ENCODE data around the gene AQP12B. TPM values are rescaled to one million over a fixed set of nuclear protein-coding genes. Genes with fewer than 3 reads are reported as not detected.

AQP12B gene
- polyA plus RNA-seq, 1 donor, result 1.1 TPM

DNA sequence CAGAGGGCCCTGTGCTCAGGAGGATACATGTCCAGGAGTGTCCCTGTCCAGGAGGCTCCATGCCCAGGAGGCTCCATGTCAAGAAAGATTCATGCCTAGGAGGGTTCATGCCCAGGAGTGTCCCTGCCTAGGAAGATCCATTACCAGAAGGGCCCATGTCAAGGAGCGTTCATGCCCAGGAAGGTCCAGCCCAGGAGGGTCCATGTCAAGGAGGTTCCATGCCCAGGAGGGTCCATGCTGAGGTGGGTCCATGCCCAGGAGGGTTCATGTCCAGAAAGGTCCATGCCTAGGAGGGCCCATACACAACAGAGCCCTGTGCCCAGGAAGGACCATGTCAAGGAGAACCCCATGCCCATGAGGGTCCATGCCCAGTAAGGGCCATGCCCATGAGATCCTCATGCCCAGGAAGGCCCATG is 50.4 kb downstream of the AQP12B start:
- DNase-seq (ENCODE audit: low read depth), result no peak

DNA sequence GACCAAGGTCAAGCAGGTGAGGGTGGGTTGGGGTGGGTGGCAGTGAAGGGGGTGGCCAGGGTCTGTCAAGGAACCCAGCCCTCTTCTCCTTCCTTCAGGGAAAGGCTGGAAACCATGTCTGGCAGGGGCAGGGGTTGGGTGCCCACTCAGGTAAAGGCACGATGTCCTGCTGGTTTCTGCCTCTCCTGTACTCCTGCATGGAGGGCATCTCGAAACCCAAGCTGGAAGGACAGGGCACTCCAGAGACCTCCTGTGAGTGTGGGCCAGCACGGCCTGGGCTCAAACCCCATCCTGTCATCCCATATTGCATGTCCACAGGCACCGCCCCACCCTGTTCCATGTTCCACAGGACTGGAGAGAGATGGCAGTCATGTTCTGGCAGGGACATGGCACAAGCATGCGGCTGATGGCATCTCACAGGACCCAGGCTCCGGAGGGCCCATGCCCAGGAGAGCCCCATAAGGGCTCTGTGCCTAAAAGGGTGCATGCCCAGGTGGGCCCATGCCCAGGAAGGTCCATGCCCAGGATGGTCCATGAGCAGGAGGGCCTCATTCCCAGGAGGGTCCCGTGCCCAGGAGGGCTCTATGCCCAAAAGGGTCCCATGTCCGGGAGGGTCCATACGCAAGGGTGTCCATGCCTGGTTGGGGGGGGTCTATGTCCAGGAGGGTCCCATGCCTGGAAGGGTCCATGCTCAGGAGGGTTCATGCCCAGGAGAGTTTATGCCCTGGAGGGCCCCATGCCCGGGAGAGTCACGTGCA is 51.0 kb downstream of the AQP12B start:
- no peak for DNase-seq (ENCODE audit: low read depth)

DNA sequence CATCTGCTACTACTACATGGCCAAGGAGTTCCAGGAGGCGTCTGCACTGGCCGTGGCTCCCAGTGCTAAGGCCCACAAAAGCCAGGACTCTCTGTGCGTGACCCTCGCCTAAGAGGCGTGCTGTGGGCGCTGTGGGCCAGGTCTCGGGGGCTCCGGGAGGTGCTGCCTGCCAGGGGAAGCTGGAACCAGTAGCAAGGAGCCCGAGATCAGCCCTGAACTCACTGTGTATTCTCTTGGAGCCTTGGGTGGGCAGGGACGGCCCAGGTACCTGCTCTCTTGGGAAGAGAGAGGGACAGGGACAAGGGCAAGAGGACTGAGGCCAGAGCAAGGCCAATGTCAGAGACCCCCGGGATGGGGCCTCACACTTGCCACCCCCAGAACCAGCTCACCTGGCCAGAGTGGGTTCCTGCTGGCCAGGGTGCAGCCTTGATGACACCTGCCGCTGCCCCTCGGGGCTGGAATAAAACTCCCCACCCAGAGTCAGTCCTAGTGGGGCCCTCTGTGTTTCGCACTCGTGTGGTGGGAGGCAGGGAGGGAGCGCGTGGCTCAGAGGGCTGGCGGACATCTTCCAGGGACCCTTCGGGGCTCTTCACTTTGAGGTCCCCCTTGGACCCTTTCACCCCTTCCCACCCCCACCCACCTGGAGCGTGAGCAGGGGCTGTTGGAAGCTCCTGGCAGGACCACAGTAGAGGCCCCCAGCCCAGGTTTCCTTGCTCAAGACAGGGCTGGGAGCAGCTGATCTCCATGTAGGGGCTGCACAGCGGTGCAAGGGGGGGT is 51.7 kb downstream of the AQP12B start:
- DNase-seq (ENCODE audit: low read depth), result no peak

DNA sequence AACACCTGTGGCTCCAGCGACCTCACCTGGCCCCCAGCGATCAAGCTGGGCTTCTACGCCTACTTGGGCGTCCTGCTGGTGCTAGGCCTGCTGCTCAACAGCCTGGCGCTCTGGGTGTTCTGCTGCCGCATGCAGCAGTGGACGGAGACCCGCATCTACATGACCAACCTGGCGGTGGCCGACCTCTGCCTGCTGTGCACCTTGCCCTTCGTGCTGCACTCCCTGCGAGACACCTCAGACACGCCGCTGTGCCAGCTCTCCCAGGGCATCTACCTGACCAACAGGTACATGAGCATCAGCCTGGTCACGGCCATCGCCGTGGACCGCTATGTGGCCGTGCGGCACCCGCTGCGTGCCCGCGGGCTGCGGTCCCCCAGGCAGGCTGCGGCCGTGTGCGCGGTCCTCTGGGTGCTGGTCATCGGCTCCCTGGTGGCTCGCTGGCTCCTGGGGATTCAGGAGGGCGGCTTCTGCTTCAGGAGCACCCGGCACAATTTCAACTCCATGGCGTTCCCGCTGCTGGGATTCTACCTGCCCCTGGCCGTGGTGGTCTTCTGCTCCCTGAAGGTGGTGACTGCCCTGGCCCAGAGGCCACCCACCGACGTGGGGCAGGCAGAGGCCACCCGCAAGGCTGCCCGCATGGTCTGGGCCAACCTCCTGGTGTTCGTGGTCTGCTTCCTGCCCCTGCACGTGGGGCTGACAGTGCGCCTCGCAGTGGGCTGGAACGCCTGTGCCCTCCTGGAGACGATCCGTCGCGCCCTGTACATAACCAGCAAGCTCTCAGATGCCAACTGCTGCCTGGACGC is 52.5 kb downstream of the AQP12B start:
- DNase-seq (ENCODE audit: low read depth), result no peak

DNA sequence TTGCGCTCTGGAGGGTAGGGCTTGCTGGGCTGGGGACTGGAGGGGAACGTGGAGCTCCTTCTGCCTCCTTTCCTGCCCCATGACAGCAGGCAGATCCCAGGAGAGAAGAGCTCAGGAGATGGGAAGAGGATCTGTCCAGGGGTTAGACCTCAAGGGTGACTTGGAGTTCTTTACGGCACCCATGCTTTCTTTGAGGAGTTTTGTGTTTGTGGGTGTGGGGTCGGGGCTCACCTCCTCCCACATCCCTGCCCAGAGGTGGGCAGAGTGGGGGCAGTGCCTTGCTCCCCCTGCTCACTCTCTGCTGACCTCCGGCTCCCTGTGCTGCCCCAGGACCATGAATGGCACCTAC is 53.1 kb downstream of the AQP12B start:
- no peak for DNase-seq (ENCODE audit: low read depth)

DNA sequence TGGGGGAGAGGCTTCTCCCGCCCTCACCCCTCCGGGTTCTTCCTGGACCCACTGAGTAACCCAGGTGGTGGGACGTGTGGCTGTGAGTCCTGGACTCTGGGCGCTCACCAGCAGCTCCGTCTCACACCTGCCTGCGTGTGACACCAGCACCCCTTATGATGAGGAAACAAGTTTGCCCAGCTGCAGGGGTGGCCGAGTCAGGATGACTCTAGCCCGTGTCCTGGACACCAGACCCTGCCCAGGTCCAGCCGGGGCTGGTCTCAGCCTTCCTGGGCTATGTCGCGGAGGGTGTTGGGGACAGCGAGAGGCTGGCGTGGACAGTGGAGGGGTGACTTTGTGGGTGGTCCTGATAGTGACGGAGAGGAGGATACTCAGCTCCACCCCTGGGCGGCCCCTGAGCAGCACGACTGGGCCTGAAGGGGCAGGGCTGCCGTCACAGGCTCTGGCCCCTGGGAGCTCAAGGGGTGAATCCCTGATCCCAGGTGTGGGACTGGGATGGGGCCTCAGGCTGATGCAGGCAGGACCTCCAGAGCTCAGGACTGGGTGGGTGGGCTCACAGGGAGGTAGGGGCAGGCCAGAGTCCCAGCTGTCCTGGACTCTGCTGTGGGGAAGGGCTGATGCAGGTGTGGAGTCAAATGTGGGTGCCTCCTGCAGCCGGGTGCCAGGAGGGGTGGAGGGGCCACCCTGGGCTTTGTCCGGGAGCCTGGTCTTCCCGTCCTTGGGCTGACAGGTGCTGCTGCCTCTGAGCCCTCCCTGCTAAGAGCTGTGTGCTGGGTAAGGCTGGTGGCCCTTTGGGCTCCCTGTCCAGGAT is 53.7 kb downstream of the AQP12B start:
- no peak for DNase-seq (ENCODE audit: low read depth)

DNA sequence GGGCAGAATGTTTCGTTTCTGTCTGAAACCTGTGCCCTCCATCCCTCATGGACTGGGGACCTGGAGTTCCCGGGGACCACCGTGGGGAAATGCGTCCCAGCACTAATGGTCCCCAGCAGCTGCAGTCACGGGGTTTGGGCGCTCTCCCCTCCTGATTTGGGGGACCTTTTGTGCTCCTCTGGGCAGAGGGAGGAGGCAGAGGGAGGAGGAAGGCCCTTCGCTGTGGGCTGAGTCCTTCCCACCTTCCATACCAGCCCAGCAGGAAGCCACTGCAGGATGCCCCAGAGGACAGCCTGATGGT is 54.2 kb downstream of the AQP12B start:
- DNase-seq (ENCODE audit: low read depth), result no peak

DNA sequence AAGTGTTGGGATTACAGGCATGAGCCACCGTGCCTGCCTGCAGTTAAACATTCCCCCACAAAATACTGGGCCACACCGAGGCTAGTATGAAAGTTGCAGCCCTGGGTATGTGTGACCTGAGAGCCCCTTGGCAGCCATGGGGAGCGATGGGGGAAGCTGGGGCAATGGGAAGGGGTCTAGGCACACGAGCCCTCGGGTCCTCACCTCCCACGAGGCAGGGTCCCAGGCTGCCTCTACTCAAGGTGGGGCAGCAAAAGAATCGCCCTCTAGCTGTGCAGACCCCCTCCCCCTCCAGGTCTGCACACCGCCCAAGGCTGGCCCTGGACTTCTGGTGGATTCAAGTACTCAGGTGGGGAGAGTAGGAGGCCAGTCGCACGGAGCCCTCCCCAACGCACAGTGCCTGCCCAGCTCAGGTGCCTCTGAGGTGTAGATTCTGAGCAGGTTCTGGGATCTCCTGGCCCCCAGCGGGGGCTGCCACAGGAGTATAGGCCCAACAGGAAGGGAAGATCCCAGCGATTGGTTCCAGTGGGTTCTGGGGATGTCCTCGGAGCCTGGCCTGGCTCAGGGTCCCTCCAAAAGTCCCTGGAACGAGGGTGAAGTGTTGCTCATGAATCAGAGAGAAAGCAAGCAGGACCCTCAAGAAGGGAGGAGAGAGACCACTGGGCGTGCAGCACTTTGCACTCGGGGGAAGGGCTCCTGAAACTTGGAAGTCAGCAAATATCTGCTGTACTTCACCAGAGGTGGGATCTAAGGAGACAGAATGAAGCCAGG is 54.8 kb downstream of the AQP12B start:
- DNase-seq (ENCODE audit: low read depth), result no peak

DNA sequence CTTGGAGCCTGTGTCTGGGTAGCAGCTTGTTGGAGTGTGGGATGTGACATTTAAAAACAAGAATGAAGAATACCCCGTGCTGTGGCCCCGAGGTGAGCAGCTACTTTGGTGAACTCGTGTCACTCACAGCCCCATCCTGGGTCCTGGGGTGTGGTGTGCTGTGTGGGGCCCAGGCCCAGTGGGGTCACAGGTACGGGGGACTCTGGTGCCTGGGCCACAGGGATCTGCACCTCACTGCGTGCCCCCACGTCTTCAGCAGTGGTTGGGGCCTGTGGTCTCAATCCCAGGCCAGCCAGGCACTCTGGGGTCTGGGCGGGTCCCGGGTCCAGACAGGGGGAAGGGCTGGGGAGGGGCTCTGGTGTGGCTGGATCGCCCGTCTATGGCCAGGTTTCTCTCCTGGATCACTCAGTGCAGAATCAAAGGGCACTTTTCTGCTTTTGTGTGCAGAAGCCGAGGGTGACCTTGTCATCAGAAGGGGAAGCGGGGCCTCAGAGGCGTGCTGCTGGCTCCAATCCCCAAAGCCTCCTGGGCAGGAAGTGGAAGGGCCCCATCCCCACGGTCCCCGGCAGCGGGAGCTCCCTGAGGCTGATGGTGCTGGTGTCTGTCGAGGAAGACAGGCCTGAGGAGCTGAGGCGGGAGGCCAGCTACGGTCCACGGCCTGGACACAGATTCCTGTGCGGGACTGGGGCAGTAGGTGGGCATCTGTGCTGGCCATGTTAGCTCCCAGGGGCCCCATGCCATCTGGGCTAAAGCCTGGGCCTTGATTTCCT is 56.0 kb downstream of the AQP12B start:
- DNase-seq (ENCODE audit: low read depth), result no peak

Other genes starting within 250 kb of the AQP12B start
- 97.8 TPM for gene GPC1, start 247.2 kb downstream of the AQP12B start, polyA plus RNA-seq (ENCODE audit: insufficient read length)
- gene ANKMY1, start 124.9 kb downstream of the AQP12B start, polyA plus RNA-seq (ENCODE audit: insufficient read length), result 9.7 TPM
- 10.9 TPM for gene DUSP28, start 122.5 kb downstream of the AQP12B start, polyA plus RNA-seq (ENCODE audit: insufficient read length)
- gene RNPEPL1, start 114.4 kb downstream of the AQP12B start, polyA plus RNA-seq (ENCODE audit: insufficient read length), result 33.2 TPM
- 15.4 TPM for gene CAPN10, start 96.2 kb downstream of the AQP12B start, polyA plus RNA-seq (ENCODE audit: insufficient read length)
- gene GPR35, start 57.4 kb downstream of the AQP12B start, polyA plus RNA-seq (ENCODE audit: insufficient read length), result 1.7 TPM
- 0.76 TPM for gene AQP12A, start 9.0 kb upstream of the AQP12B start, polyA plus RNA-seq (ENCODE audit: insufficient read length)
- 3.6 TPM for gene KIF1A, start 137.3 kb upstream of the AQP12B start, polyA plus RNA-seq (ENCODE audit: insufficient read length)
- not detected for gene AGXT, start 185.9 kb upstream of the AQP12B start, polyA plus RNA-seq (ENCODE audit: insufficient read length)
- not detected for gene MAB21L4, start 213.3 kb upstream of the AQP12B start, polyA plus RNA-seq (ENCODE audit: insufficient read length)
- 0.20 TPM for gene CROCC2, start 223.5 kb upstream of the AQP12B start, polyA plus RNA-seq (ENCODE audit: insufficient read length)